Activated naive CD4-positive, alpha-beta T cell treated with anti-CD3 and anti-CD28 coated beads, Interleukin-2, amount 50 U/mL, for 72 hours (primary cell): Measurements from ENCODE around the gene SPTB. TPM values are rescaled to one million over a fixed set of nuclear protein-coding genes. Genes with fewer than 3 reads are reported as not detected.

ENCODE experiments used
- ATAC-seq, 2 donors: fragments of 150-1000 bp; cut with Tn5 transposase; 2 replicates each; pipeline ENCODE4 v1.10.0; 2021; ENCODE audit warnings: mild to moderate bottlenecking in 2 of 2, moderate library complexity in 2 of 2
- DNase-seq, 2 donors: peaks; one replicate each; pipeline ENCODE4 v3.0.0; 2021 to 2022; ENCODE audit warnings: low spot score in 2 of 2
- H3K27ac Mint-ChIP-seq, 2 donors: one replicate each; pipeline ENCODE4 v1.8.0; 2022; ENCODE audit warnings: mild to moderate bottlenecking in 2 of 2, mixed read lengths in 2 of 2
- H3K36me3 Mint-ChIP-seq, 2 donors: one replicate each; pipeline ENCODE4 v1.8.0; 2022; ENCODE audit warnings: mixed read lengths in 2 of 2
- H3K9me3 Mint-ChIP-seq, 2 donors: one replicate each; pipeline ENCODE4 v1.8.0; 2022; ENCODE audit warnings: mixed read lengths in 2 of 2
- total RNA-seq, 2 donors: library from RNA; stranded (reverse); gene quantifications; one replicate each; pipeline ENCODE4 v1.2.3, GENCODE V29; 2022

SPTB gene
- total RNA-seq, 2 donors from 2014 or later: 0.41 to 0.66 TPM

DNA sequence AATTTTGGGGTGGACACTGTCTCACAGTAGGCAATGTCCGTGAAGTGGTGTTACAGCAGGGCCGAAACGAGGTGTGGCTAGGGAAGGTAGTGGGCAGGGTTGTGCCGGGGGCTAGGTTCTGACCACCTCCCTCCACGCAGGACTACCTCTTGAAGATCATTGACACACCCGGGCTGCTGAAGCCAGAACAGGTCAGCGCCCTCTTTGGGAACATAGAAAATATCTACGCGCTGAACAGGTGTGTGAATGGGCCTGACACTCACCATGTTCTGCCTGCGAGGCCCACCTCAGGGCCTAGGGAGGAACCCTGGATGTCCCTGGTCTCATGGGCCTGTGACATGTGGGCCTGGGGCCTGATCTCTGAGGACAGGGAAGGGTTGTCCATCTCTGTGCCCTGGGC lies 150.9 kb downstream of the SPTB start:
- H3K36me3 Mint-ChIP-seq: no peaks in the 10 kb centered on the region
- no peak overlapping the region for H3K27ac Mint-ChIP-seq

GRCh38 chr14:64728106-64728505 lies 151.6 kb downstream of the SPTB start:
- Mint-ChIP-seq H3K36me3 (no peaks in the 10 kb centered on the region), H3K27ac (no peak overlapping the region), H3K9me3 (no peaks in the 10 kb centered on the region)
- ATAC-seq (no peak), DNase-seq (no peak)

More for the DNA sequence above, 150.9 kb downstream of the SPTB start:
- ATAC-seq (no peak), DNase-seq (no peak)
- no peaks in the 10 kb centered on the region for H3K9me3 Mint-ChIP-seq

GRCh38 chr14:64727551-64728071 lies 152.1 kb downstream of the SPTB start:
- ATAC-seq (no peak), DNase-seq (no peak)
- Mint-ChIP-seq H3K36me3 (no peaks in the 10 kb centered on the region), H3K9me3 (no peaks in the 10 kb centered on the region), H3K27ac (no peak overlapping the region)

- Mint-ChIP-seq H3K27ac (no peak overlapping the region), H3K36me3 (no peaks in the 10 kb centered on the region), H3K9me3 (no peaks in the 10 kb centered on the region)
- DNase-seq: no peak
- peak in 1 of 2 donors; percentile 63 for ATAC-seq
Observed at GRCh38 chr14:64726585-64726890, 153.2 kb downstream of the SPTB start.

GRCh38 chr14:64725879-64726584 lies 153.7 kb downstream of the SPTB start:
- Mint-ChIP-seq H3K9me3 (no peaks in the 10 kb centered on the region), H3K27ac (peak overlapping the region in 1 of 2 donors; percentile 65), H3K36me3 (no peaks in the 10 kb centered on the region)
- DNase-seq (no peak), ATAC-seq (no peak)

DNA sequence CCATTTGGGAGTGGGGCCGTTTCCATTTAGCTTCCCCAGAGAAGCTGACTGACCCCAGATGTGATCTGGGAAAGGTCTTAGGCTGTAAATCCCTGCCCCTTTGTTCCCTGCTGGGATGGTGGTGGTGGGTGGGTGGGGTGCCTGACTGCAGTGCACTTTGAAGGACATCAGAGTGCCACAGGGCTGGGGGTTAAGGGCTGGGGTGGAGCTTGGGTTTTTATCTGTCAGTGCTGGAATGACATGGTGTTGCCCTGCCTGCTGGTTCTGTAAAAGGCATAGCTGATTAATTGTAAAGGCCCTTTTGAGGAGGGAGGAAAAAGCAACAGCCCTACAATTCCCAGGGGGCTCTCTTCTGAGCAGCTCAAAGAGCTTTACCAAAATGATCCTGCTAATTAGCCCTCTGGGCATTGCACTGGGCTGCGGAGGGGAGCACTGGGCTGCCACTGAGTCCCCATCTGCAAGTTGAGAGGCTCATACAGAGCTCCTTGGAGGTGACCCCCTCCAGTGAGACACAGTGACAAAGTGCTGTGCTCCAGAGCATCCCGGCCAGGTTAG lies 154.4 kb downstream of the SPTB start:
- no peaks in the 10 kb centered on the region for H3K36me3 Mint-ChIP-seq
- no peak overlapping the region for H3K27ac Mint-ChIP-seq
- no peaks in the 10 kb centered on the region for H3K9me3 Mint-ChIP-seq
- no peak for DNase-seq
- ATAC-seq: no peak

DNA sequence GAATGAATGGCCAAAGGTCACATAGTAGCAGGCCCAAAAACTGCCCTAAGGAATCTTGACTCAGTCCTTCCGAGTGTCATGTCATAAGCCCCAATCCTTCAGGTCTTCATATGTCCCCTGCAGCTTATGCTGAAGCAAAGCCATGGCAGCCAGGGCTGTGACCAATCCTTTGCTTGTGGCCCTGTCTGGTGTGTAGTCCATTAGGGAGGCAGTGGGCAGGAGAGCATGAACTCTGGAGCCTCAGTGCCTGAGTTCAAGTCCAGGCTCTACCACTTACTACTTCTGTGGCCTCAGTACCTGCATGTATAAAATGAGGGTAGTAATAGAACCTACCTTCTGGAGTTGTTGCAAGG lies 155.2 kb downstream of the SPTB start:
- no peak for DNase-seq
- no peak for ATAC-seq
- H3K27ac Mint-ChIP-seq: no peak overlapping the region

GRCh38 chr14:64723691-64724577 lies 155.8 kb downstream of the SPTB start:
- ATAC-seq (peak in 1 of 2 donors; percentile 35), DNase-seq (no peak)
- H3K27ac Mint-ChIP-seq: no peak overlapping the region

More for the DNA sequence above, 155.2 kb downstream of the SPTB start:
- Mint-ChIP-seq H3K9me3 (no peaks in the 10 kb centered on the region), H3K36me3 (no peaks in the 10 kb centered on the region)

GRCh38 chr14:64722842-64723447 lies 156.8 kb downstream of the SPTB start:
- ATAC-seq (no peak), DNase-seq (no peak)

More at GRCh38 chr14:64723691-64724577, 155.8 kb downstream of the SPTB start:
- H3K9me3 Mint-ChIP-seq: no peaks in the 10 kb centered on the region
- H3K36me3 Mint-ChIP-seq: no peaks in the 10 kb centered on the region

DNA sequence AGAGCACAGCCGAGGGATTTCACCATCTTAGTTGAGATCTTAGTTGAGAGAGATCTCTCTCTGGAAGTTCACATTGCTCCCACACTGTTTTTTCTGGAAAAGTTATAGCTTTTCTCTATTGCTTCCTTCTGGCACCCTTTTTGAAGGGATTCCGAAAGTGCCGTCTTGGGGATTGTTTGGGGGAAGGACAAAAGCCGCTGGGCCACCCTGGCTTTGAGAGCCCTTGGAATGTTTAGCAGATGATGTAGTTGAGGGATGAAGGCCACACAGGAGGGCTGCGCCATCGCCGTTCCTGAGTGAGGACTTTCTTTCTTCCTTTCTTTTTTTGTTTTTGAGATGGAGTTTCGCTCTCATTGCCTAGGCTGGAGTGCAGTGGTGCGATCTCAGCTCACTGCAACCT lies 157.8 kb downstream of the SPTB start:
- no peak for DNase-seq
- ATAC-seq: no peak
- H3K9me3 Mint-ChIP-seq: no peaks in the 10 kb centered on the region
- H3K27ac Mint-ChIP-seq: no peak overlapping the region
- H3K36me3 Mint-ChIP-seq: no peaks in the 10 kb centered on the region

More at GRCh38 chr14:64722842-64723447, 156.8 kb downstream of the SPTB start:
- H3K27ac Mint-ChIP-seq: no peak overlapping the region
- no peaks in the 10 kb centered on the region for H3K9me3 Mint-ChIP-seq
- no peaks in the 10 kb centered on the region for H3K36me3 Mint-ChIP-seq

GRCh38 chr14:64721391-64721791 lies 158.3 kb downstream of the SPTB start:
- ATAC-seq: no peak
- no peak overlapping the region for H3K27ac Mint-ChIP-seq
- H3K36me3 Mint-ChIP-seq: no peaks in the 10 kb centered on the region
- DNase-seq: no peak
- no peaks in the 10 kb centered on the region for H3K9me3 Mint-ChIP-seq

DNA sequence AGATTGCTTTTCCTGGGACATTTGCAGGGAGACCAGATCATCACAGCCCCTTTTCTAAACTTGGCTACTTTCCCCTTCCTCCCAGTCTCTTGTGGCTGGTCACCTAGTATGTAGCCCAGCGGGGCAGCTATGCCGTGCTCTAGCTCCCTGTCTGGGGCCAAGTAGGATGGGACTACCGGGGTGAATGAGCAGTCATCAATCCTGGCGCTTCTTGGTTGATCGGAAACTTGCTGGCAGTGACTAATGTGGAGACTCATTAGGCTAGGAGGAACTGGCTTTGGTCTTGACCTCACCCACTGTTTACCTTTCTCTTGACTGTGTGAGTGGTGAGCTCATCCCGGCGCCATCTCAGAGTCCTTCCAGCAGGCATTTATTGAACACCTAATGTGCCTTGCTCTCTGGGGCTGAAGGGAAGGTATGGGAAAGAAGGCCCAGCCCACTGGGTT lies 159.6 kb downstream of the SPTB start:
- ATAC-seq (peak in 1 of 2 donors; percentile 43), DNase-seq (no peak)
- Mint-ChIP-seq H3K36me3 (no peaks in the 10 kb centered on the region), H3K27ac (no peak overlapping the region), H3K9me3 (no peaks in the 10 kb centered on the region)

DNA sequence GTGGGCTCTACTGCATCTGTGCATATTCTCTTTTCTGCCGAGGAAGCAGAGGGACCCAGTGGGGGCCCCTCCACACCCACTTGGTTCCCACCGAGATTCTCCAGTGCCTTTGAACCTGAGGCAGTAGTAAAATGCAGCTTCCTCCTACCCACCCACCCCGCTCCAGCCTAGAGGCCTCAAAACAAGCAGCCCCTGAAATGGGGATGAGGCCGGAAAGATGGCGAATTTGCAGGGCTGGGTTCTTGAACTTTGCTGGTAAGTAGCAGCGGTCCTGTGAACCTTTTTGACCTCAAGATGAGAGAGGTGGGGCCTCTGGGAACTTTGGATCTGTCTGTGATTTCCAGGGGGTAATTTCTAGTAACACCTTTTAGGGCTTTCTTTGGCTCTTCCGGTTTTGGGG lies 160.1 kb downstream of the SPTB start:
- DNase-seq (no peak), ATAC-seq (no peak)
- no peak overlapping the region for H3K27ac Mint-ChIP-seq
- H3K36me3 Mint-ChIP-seq: peaks cover 0 to 1% of the 10 kb centered on the region in 2 donors
- H3K9me3 Mint-ChIP-seq: peaks cover 0 to under 1% of the 10 kb centered on the region in 2 donors

- Mint-ChIP-seq H3K36me3 (peaks cover 0 to 8% of the 10 kb centered on the region in 2 donors), H3K27ac (no peak overlapping the region), H3K9me3 (peaks cover 8% of the 10 kb centered on the region in 2 donors)
- ATAC-seq (no peak), DNase-seq (no peak)
Observed at GRCh38 chr14:64718762-64719161, 160.9 kb downstream of the SPTB start.

DNA sequence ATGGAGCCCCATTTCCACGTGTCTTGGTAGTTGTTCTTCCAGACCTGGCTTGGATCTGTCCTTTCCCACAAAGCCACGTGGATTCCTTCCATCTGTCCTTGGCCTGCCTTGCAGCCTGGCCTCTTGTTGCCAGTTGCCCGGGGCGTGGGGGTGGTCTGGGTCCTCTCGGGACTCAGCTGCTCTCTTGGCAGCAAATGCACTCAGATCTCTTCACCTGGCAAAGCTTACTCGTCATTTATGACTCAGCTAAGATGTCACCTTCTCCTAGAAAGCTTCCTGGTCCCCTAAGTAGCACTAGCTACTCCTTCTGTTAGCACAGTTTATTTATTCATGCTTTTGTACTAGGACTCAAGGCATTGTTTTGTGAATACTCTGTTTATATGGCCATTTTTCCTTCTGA lies 161.8 kb downstream of the SPTB start:
- H3K27ac Mint-ChIP-seq: no peak overlapping the region
- ATAC-seq: no peak
- no peak for DNase-seq
- peaks cover 11 to 17% of the 10 kb centered on the region in 2 donors for H3K9me3 Mint-ChIP-seq
- peaks cover 6 to 8% of the 10 kb centered on the region in 2 donors for H3K36me3 Mint-ChIP-seq

DNA sequence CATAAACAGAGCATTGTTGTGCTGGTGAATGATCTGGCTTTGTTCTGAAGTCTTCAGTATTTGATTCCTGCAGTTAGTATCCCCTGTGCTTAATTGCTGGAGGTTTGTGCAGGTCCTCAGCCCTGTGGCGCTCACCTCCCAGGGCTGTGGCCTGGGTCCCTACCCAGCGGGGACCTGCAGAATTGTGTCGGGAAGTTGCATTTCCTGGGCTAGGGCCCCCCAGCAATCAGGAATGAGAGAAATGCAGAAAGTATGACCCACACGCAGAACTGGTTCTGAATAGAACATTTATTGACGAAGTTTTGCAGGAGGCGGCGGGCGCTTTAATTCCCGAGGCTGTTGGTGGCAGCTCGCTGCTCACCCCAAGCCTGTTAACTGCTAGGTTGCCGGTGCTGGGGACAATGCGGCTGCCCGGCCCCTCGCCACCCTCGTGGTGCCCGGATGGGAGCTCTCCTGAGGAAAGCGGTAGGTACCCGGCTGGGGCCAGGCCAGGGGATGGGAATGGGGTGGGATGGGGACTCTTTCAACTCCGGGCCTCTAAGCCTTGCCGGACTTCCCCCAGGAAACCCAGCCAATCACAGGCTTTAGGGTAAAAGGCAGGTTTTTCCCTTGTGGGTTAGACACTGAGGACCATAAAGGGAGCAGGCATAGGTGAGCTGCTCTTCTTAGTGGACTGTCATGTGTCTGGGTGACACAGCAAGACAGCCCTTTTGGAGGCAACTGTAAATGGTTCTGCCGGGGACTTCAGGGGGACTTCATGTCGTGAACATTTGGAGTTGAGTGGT lies 163.9 kb downstream of the SPTB start:
- no peak overlapping the region for H3K27ac Mint-ChIP-seq
- peaks cover 8 to 10% of the 10 kb centered on the region in 2 donors for H3K36me3 Mint-ChIP-seq
- DNase-seq (no peak), ATAC-seq (no peak)
- peaks cover 15 to 21% of the 10 kb centered on the region in 2 donors for H3K9me3 Mint-ChIP-seq
